Mesenteric fat pad (tissue), 1 donor: Measurements from ENCODE around the gene SNX33. TPM values are rescaled to one million over a fixed set of nuclear protein-coding genes. Genes with fewer than 3 reads are reported as not detected.
"Not testable (repeated sequence)": the region's sequence is repeated elsewhere in the genome, so short reads cannot be mapped to it uniquely, and the experiment has no call there.

Experiments used
- DNase-seq: peaks from one replicate; pipeline ENCODE4 v3.0.0-alpha.2; 2020; ENCODE audit warnings: low spot score
- long read RNA-seq: library from polyadenylated mRNA; unstranded; transcript quantifications from one replicate; pipeline ENCODE4 v2.0.0, GENCODE V29; 2020
- total RNA-seq: library from RNA; stranded (reverse); fragmentation: NEBNext Ultra II Directional; extraction: Animal tissue kit (Norgen Biotek cat#: 25700); gene quantifications from one replicate; pipeline ENCODE4 v1.2.1, GENCODE V29; 2021
- donor health status: DM: yes; HTN: yes; CAD: no.

The SNX33 gene
- total RNA-seq: 25.1 TPM
- long read RNA-seq, full-length matches to known transcripts: 12 of 19 reads
- long read RNA-seq, partial matches to known transcripts: 1 of 19 reads
- long read RNA-seq, other reads (novel, unspliced or antisense): 6 of 19 reads

- DNase-seq: peak; percentile 95
These were observed at the start of gene SNX33 for GRCh38 chr15:75647370-75648155. Gene SNX33 (plus strand): TSS chr15:75647912. CDS start chr15:75649103, 1,191 bp downstream.

GRCh38 chr15:75598361-75598760, 49.4 kb upstream of the SNX33 start:
- DNase-seq: no peak

- no peak for DNase-seq
These were observed 48.3 kb upstream of the SNX33 start for GRCh38 chr15:75599401-75599800.

- no peak for DNase-seq
These were observed 41.7 kb upstream of the SNX33 start for GRCh38 chr15:75606026-75606425.

- no peak for DNase-seq
These were observed 40.7 kb upstream of the SNX33 start for GRCh38 chr15:75606711-75607699.

GRCh38 chr15:75616766-75617165, 30.9 kb upstream of the SNX33 start:
- no peak for DNase-seq

- no peak for DNase-seq
These were observed 27.5 kb upstream of the SNX33 start for GRCh38 chr15:75620058-75620820.

- no peak for DNase-seq
These were observed 26.8 kb upstream of the SNX33 start for GRCh38 chr15:75620841-75621391.

- no peak for DNase-seq
These were observed 25.2 kb upstream of the SNX33 start for GRCh38 chr15:75622505-75622904.

GRCh38 chr15:75625542-75626347, 22.0 kb upstream of the SNX33 start, which contains the start of gene SNUPN:
Gene SNUPN (minus strand): TSS chr15:75625725. CDS start chr15:75621051, 4,674 bp downstream.
- DNase-seq: peak; percentile 98

- no peak for DNase-seq
These were observed 15.8 kb upstream of the SNX33 start for GRCh38 chr15:75631935-75632334.

- not testable (repeated sequence) for DNase-seq
These were observed 13.8 kb upstream of the SNX33 start for GRCh38 chr15:75633922-75634321.

- DNase-seq: no peak
These were observed 11.7 kb upstream of the SNX33 start for GRCh38 chr15:75636026-75636425.

- no peak for DNase-seq
These were observed 10.3 kb upstream of the SNX33 start for GRCh38 chr15:75637245-75638009.

GRCh38 chr15:75639191-75639708, 8.5 kb upstream of the SNX33 start:
- no peak for DNase-seq

- DNase-seq: peak; percentile 97
These were observed 7.8 kb upstream of the SNX33 start, which contains the start of gene IMP3 for GRCh38 chr15:75639709-75640482. Gene IMP3 (minus strand): TSS chr15:75640224. CDS start chr15:75640168, 56 bp downstream.

- no peak for DNase-seq
These were observed 7.1 kb upstream of the SNX33 start for GRCh38 chr15:75640483-75641178.
